ENCODE measurements around the gene PACS2.

GRCh38 chr14:105311838-105312237 is 2.7 kb upstream of the PACS2 start:
- TF ChIP-seq HMGXB4 (CRISPR knock-in tag; IDR thresholded peaks at IDR 0.05), result no peak
- TF ChIP-seq CTCF (IDR thresholded peaks at IDR 0.05), result no peak
- TF ChIP-seq ZNF425 (CRISPR knock-in tag; conservative IDR thresholded peaks at IDR 0.05), result no peak
- no peak for TF ChIP-seq ZBTB43 (CRISPR knock-in tag; IDR thresholded peaks at IDR 0.05)
